HG03103 (cell line): ENCODE measurements around the gene FNDC3B.
A peak's percentile ranks its signal among the peaks of the same experiment; 100 is the strongest.

Experiments used
- ATAC-seq: cut with Tn5 transposase; IDR thresholded peaks from one replicate; pipeline ENCODE4 v1.9.1; 2021; ENCODE audit warnings: low read depth; ENCODE audit not compliant: unreplicated experiment

FNDC3B gene

GRCh38 chr3:172051957-172052354 lies 12.6 kb downstream of the FNDC3B start:
- ATAC-seq: no peak

- no peak for ATAC-seq
Observed at GRCh38 chr3:172052405-172052804, 13.0 kb downstream of the FNDC3B start.

GRCh38 chr3:172054115-172054764 lies 14.9 kb downstream of the FNDC3B start:
- ATAC-seq: no peak

GRCh38 chr3:172056416-172056815 lies 17.0 kb downstream of the FNDC3B start:
- ATAC-seq: no peak

- ATAC-seq: no peak
Observed at GRCh38 chr3:172057059-172057458, 17.7 kb downstream of the FNDC3B start.

- no peak for ATAC-seq
Observed at GRCh38 chr3:172057624-172058327, 18.4 kb downstream of the FNDC3B start.

- ATAC-seq: no peak
Observed at GRCh38 chr3:172059532-172059931, 20.2 kb downstream of the FNDC3B start.

- ATAC-seq: no peak
Observed at GRCh38 chr3:172060234-172060633, 20.9 kb downstream of the FNDC3B start.

GRCh38 chr3:172061724-172062184 lies 22.4 kb downstream of the FNDC3B start:
- ATAC-seq: peak; percentile 84

GRCh38 chr3:172062761-172063160 lies 23.4 kb downstream of the FNDC3B start:
- ATAC-seq: no peak

GRCh38 chr3:172063456-172064432 lies 24.4 kb downstream of the FNDC3B start:
- ATAC-seq: no peak

- no peak for ATAC-seq
Observed at GRCh38 chr3:172065527-172065926, 26.1 kb downstream of the FNDC3B start.

GRCh38 chr3:172065967-172066762 lies 26.8 kb downstream of the FNDC3B start:
- ATAC-seq: no peak

GRCh38 chr3:172066880-172067796 lies 27.8 kb downstream of the FNDC3B start:
- no peak for ATAC-seq

GRCh38 chr3:172067837-172068440 lies 28.6 kb downstream of the FNDC3B start:
- ATAC-seq: no peak

- no peak for ATAC-seq
Observed at GRCh38 chr3:172068977-172069376, 29.6 kb downstream of the FNDC3B start.

- ATAC-seq: no peak
Observed at GRCh38 chr3:172069478-172069877, 30.1 kb downstream of the FNDC3B start.

GRCh38 chr3:172070269-172070668 lies 30.9 kb downstream of the FNDC3B start:
- ATAC-seq: no peak

- no peak for ATAC-seq
Observed at GRCh38 chr3:172070802-172071201, 31.4 kb downstream of the FNDC3B start.
